Suprapubic skin (tissue), 4 donors: ENCODE measurements around the gene CYTH1. TPM values are rescaled to one million over a fixed set of nuclear protein-coding genes. Genes with fewer than 3 reads are reported as not detected.

ENCODE experiments used
- DNase-seq, 2 donors: peaks; one replicate each; pipeline ENCODE4 v3.0.0-alpha.2; 2019; ENCODE audit warnings: low spot score in 2 of 2
- H3K27ac ChIP-seq: fragments of 200-600 bp; sonication (generic); one replicate; pipeline ENCODE4 v1.5.1; 2019
- H3K27me3 ChIP-seq: fragments of 200-600 bp; sonication (generic); one replicate; pipeline ENCODE4 v1.5.1; 2019
- H3K36me3 ChIP-seq: fragments of 200-600 bp; sonication (generic); one replicate; pipeline ENCODE4 v1.5.1; 2019
- H3K4me1 ChIP-seq: fragments of 200-600 bp; sonication (generic); one replicate; pipeline ENCODE4 v1.5.1; 2019
- H3K4me3 ChIP-seq: fragments of 200-600 bp; sonication (generic); one replicate; pipeline ENCODE4 v1.5.1; 2019; ENCODE audit warnings: mild to moderate bottlenecking
- H3K9me3 ChIP-seq: fragments of 200-600 bp; sonication (generic); one replicate; pipeline ENCODE4 v1.5.1; 2019
- CTCF ChIP-seq, 2 donors: fragments of 200-600 bp in 1 of 2; fragments of 450-650 bp in 1 of 2; sonication (generic) in 1 of 2; IDR thresholded peaks; one replicate each; pipeline ENCODE4 v1.5.1; 2016 to 2019; ENCODE audit warnings: antibody characterized with exemption in 2 of 2, mild to moderate bottlenecking in 1 of 2, moderate library complexity in 1 of 2
- EP300 ChIP-seq: sonication (generic); formaldehyde crosslinking; IDR thresholded peaks from one replicate; pipeline ENCODE4 v1.6.1; 2017; ENCODE audit warnings: antibody characterized with exemption
- POLR2A ChIP-seq, 2 donors: fragments of 450-650 bp; IDR thresholded peaks; one replicate each; pipeline ENCODE4 v1.6.1; 2017; ENCODE audit warnings: antibody characterized with exemption in 2 of 2, mild to moderate bottlenecking in 2 of 2, moderate library complexity in 2 of 2
- POLR2AphosphoS5 ChIP-seq, 3 donors: sonication (generic); formaldehyde crosslinking; IDR thresholded peaks; one replicate each; pipeline ENCODE4 v1.6.1; 2017; ENCODE audit warnings: antibody characterized with exemption in 3 of 3
- WGBS: methylation state at CpG from one replicate; pipeline ENCODE4 v1.1.5; 2018; 5-methylcytosine and 5-hydroxymethylcytosine counted together
- total RNA-seq, 4 donors: library from RNA; depleted of rRNA; stranded (reverse); fragments of >200 nt; gene quantifications; one replicate each; pipeline ENCODE4 v1.1.0, GENCODE V29; 2016

The CYTH1 gene
- total RNA-seq, 4 donors from 2014 or later = 57.6 to 88.6 (median 74.9) TPM

DNA sequence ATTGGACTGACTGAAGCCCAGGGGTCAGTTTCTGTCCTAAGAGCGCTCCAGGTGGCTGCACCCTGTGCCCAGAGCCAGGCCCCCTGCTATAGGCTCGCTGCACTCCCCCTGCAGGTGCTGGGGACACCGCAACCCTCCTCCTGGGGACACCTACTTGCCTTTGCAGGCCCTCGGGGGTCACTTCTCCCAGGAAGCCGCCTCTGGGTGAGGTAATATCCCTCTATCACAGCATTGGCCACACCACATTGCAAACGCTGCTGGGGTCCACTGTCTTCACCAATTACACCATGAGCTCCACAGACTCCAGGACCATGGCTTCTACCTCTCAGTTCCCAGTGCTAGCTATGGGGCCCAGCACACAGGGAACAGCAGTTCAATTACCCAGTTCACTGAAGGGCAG, 43.6 kb upstream of the CYTH1 start:
- TF ChIP-seq POLR2AphosphoS5 (IDR thresholded peaks at IDR 0.05) = no peak
- TF ChIP-seq EP300 = no peak
- no peak for TF ChIP-seq POLR2A (IDR thresholded peaks at IDR 0.05)
- TF ChIP-seq CTCF (IDR thresholded peaks at IDR 0.05) = no peak
- DNase-seq = no peak
- H3K4me1 ChIP-seq = peaks cover 8% of the 10 kb centered on the region
- 93% methylated on average over 4 of the region's 6 CpGs for WGBS
- H3K9me3 ChIP-seq = no peaks in the 10 kb centered on the region
- no peaks in the 10 kb centered on the region for H3K27me3 ChIP-seq
- H3K27ac ChIP-seq = no peak overlapping the region
- no peak overlapping the region for H3K4me3 ChIP-seq
- peaks cover 100% of the 10 kb centered on the region for H3K36me3 ChIP-seq

GRCh38 chr17:78824240-78824639, 42.2 kb upstream of the CYTH1 start:
- no peaks in the 10 kb centered on the region for H3K9me3 ChIP-seq
- no peak overlapping the region for H3K4me3 ChIP-seq
- no peak for DNase-seq
- no peaks in the 10 kb centered on the region for H3K27me3 ChIP-seq
- H3K36me3 ChIP-seq = peaks cover 100% of the 10 kb centered on the region
- whole genome bisulfite sequencing = 87% methylated on average over 7 of the region's 7 CpGs
- no peak for TF ChIP-seq CTCF (IDR thresholded peaks at IDR 0.05)
- no peak for TF ChIP-seq EP300
- no peak for TF ChIP-seq POLR2A (IDR thresholded peaks at IDR 0.05)
- no peak for TF ChIP-seq POLR2AphosphoS5 (IDR thresholded peaks at IDR 0.05)
- no peak overlapping the region for H3K27ac ChIP-seq
- H3K4me1 ChIP-seq = peaks cover 13% of the 10 kb centered on the region

- Histone ChIP-seq H3K36me3 (peaks cover 100% of the 10 kb centered on the region), H3K27ac (no peak overlapping the region), H3K27me3 (no peaks in the 10 kb centered on the region), H3K4me3 (no peak overlapping the region), H3K4me1 (peaks cover 15% of the 10 kb centered on the region), H3K9me3 (no peaks in the 10 kb centered on the region)
- TF ChIP-seq POLR2AphosphoS5 (IDR thresholded peaks at IDR 0.05) (no peak), EP300 (no peak)
- no peak for DNase-seq
- WGBS = 86% methylated on average over 11 of the region's 14 CpGs
These were observed 41.4 kb upstream of the CYTH1 start for GRCh38 chr17:78823282-78824046.

DNA sequence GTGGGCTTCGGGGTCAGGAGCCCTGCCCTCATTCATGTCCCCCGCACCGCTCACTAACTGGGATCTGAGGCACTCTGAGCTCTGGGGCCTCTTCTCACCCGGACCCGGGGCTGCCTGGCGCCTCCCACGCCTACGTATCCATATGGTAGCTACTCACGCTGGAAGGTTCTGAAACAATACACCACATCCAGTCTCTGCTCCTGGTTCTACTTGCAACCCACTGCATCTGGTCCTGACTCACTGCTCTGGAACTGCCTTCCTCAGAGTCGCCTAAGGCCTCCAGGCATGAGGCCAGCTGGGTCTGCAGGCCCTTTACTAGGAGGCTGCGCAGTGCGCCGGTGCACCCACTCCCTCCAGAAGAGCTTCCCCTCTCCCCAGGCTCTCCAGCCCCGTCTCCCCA, 40.5 kb upstream of the CYTH1 start:
- DNase-seq = no peak
- 94% methylated on average over 8 of the region's 14 CpGs for WGBS
- no peak overlapping the region for H3K27ac ChIP-seq
- peaks cover 14% of the 10 kb centered on the region for H3K4me1 ChIP-seq
- TF ChIP-seq EP300 (no peak), CTCF (IDR thresholded peaks at IDR 0.05) (no peak), POLR2A (IDR thresholded peaks at IDR 0.05) (no peak)
- no peaks in the 10 kb centered on the region for H3K27me3 ChIP-seq
- no peaks in the 10 kb centered on the region for H3K9me3 ChIP-seq
- peaks cover 100% of the 10 kb centered on the region for H3K36me3 ChIP-seq
- H3K4me3 ChIP-seq = no peak overlapping the region

DNA sequence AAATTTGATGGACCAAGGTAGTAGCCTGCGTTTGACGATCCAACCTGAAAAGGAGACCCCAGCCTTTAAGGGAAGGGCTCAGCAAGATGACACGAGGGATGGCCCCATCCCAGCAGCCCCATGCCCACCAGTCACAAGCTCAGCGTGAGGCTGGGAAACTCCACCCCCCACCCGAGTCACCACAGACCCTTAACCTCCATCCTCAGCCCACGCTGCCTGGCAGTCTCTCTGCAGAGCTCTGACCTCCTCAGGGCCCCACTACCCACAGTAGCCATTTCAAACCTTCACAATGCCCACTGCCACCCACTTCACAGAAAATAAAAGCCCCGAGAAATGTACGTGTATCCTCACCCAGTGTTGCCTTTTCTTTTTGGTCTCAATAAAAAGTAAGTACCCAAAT, 39.9 kb upstream of the CYTH1 start:
- TF ChIP-seq POLR2A (IDR thresholded peaks at IDR 0.05) = no peak
- TF ChIP-seq CTCF (IDR thresholded peaks at IDR 0.05) = no peak
- no peak for TF ChIP-seq EP300
- no peak for TF ChIP-seq POLR2AphosphoS5 (IDR thresholded peaks at IDR 0.05)
- peaks cover 100% of the 10 kb centered on the region for H3K36me3 ChIP-seq
- WGBS = 95% methylated on average over 8 of the region's 8 CpGs

More for the DNA sequence above, 39.9 kb upstream of the CYTH1 start:
- H3K4me3 ChIP-seq = no peak overlapping the region
- H3K4me1 ChIP-seq = peaks cover 10% of the 10 kb centered on the region
- H3K9me3 ChIP-seq = no peaks in the 10 kb centered on the region
- no peaks in the 10 kb centered on the region for H3K27me3 ChIP-seq
- no peak for DNase-seq
- no peak overlapping the region for H3K27ac ChIP-seq
